IPS DF 6.9 (cell line): ENCODE results near the gene NAA80.
"Not testable (repeated sequence)": the region's sequence is repeated elsewhere in the genome, so short reads cannot be mapped to it uniquely, and the experiment has no call there.

Experiments used
- DNase-seq: peaks from one replicate; pipeline ENCODE4 v3.0.0-alpha.2; 2013; ENCODE audit warnings: low read depth, low spot score
- H3K27ac ChIP-seq: one replicate; pipeline ENCODE4 v1.5.1; 2013; ENCODE audit warnings: low read length, control low read depth
- H3K27me3 ChIP-seq: 2 replicates; pipeline ENCODE4 v1.6.1; 2013; ENCODE audit warnings: mild to moderate bottlenecking, low read length; ENCODE audit not compliant: control insufficient read depth, insufficient read depth
- H3K36me3 ChIP-seq: 2 replicates; pipeline ENCODE4 v1.6.1; 2013; ENCODE audit warnings: low read length; ENCODE audit not compliant: control insufficient read depth, insufficient read depth
- H3K4me1 ChIP-seq: 2 replicates; pipeline ENCODE4 v1.6.1; 2013; ENCODE audit warnings: low read length; ENCODE audit not compliant: control insufficient read depth, insufficient read depth
- H3K4me3 ChIP-seq: 2 replicates; pipeline ENCODE4 v1.5.1; 2013; ENCODE audit warnings: mild to moderate bottlenecking, low read length
- H3K9me3 ChIP-seq: 2 replicates; pipeline ENCODE4 v1.6.1; 2013; ENCODE audit warnings: low read length, inconsistent platforms; ENCODE audit not compliant: control insufficient read depth, insufficient read depth
- WGBS: extraction: QIAGEN DNeasy Blood & Tissue Kit; methylation state at CpG from one replicate; pipeline ENCODE4 v1.1.7; 2013; ENCODE audit warnings: mixed read lengths, missing lambda C conversion rate; ENCODE audit not compliant: insufficient read length, insufficient coverage; 5-methylcytosine and 5-hydroxymethylcytosine counted together

Gene NAA80

DNA sequence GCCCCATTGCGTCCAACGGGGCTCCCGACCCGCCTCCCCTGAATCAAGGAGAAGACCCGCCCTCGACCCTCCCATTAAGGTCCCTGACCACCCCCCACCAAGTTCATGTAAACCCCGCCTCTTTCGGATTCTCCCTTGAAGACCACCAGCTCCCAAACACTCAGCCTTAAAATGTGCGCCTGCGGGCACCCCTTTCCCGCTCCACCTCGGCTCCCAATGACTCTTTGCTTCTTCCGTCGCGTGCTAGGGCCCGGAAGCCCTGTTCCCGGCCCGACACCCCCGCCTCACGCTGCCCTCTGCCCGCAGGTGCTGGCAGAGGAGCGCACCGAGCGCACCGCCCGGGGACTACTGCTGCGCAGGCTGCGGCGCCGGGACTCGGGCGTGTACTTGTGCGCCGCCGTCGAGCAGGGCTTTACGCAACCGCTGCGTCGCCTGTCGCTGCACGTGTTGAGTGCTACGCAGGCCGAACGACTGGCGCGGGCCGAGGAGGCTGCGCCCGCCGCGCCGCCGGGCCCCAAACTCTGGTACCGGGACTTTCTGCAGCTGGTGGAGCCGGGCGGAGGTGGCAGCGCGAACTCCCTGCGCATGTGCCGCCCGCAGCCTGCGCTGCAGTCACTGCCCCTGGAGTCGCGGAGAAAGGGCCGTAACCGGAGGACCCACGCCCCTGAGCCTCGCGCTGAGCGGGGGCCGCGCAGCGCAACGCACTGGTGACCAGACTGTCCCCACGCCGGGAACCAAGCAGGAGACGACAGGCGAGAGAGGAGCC is 23.0 kb downstream of the NAA80 start:
- no CpG with 5 or more reads among the region's 79 CpGs for WGBS
- H3K36me3 ChIP-seq: no peaks in the 10 kb centered on the region
- H3K9me3 ChIP-seq: no peaks in the 10 kb centered on the region
- H3K4me3 ChIP-seq: peak overlapping the region; percentile 50; the same call in 1 of the 2 replicates
- DNase-seq: no peak
- H3K27ac ChIP-seq: no peak overlapping the region
- H3K4me1 ChIP-seq: peaks cover 9% of the 10 kb centered on the region
- H3K27me3 ChIP-seq: peaks cover 12% of the 10 kb centered on the region; the same call in 1 of the 2 replicates

DNA sequence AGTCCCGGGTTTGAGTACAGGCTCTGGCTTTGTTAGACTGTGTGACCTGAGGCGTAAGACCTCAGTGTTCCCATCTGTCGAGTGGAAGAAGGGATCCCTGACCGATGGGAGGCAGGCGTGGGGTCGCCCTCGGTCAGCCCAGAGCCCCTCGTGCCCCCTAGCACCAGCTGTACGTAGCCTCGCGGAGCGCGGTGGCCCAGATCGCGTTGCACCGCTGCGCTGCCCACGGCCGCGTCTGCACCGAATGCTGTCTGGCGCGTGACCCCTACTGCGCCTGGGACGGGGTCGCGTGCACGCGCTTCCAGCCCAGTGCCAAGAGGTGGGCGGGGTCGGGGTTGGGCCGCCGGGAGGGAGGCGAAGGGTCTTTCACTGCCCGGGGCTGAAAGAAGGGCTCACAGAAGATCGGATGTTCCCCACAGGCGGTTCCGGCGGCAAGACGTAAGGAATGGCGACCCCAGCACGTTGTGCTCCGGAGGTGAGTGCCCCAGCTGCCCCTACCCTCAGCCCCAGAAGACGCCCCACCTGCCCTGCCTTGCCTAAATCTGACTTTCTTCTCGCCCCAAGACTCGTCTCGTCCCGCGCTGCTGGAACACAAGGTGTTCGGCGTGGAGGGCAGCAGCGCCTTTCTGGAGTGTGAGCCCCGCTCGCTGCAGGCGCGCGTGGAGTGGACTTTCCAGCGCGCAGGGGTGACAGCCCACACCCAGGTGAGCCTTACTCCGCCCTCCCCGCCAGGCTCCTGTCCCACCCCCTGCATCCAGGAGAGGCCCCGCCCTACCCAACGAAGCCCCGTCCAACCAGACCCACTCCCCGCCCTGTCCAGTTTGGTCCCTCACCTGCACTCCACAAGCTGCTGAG is 23.8 kb downstream of the NAA80 start:
- Histone ChIP-seq H3K4me1 (peaks cover 9% of the 10 kb centered on the region), H3K27ac (no peak overlapping the region), H3K9me3 (no peaks in the 10 kb centered on the region), H3K27me3 (peaks cover 12% of the 10 kb centered on the region; the same call in 1 of the 2 replicates), H3K4me3 (peak overlapping the region; percentile 50; the same call in 1 of the 2 replicates), H3K36me3 (no peaks in the 10 kb centered on the region)
- no CpG with 5 or more reads among the region's 65 CpGs for WGBS
- no peak for DNase-seq

DNA sequence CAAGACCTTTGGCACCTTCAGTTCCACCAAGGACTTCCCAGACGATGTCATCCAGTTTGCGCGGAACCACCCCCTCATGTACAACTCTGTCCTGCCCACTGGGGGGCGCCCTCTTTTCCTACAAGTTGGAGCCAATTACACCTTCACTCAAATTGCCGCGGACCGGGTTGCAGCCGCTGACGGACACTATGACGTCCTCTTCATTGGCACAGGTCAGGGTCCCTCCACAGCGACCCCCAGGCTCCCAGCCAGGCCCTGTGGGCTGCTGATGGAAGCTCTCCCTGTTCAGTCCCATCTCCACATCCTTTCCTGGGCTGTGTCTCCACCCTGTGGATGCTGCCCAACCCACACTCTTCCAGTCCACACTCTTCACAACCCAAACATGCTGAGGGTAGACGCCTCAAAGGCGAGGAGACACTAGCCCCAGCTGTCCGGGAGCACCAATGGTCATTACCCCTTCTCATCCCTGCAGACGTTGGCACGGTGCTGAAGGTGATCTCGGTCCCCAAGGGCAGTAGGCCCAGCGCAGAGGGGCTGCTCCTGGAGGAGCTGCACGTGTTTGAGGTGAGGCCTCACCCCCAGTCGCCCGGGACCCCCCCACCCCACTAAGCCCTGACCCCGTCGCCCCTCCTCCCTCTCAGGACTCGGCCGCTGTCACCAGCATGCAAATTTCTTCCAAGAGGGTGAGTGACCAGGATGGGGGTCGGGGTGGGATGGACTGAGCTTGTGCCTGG is 24.7 kb downstream of the NAA80 start:
- Histone ChIP-seq H3K4me1 (peaks cover 9% of the 10 kb centered on the region), H3K36me3 (no peaks in the 10 kb centered on the region), H3K27me3 (peaks cover 12% of the 10 kb centered on the region; the same call in 1 of the 2 replicates), H3K27ac (no peak overlapping the region), H3K4me3 (no peak overlapping the region), H3K9me3 (no peaks in the 10 kb centered on the region)
- no peak for DNase-seq
- WGBS: no CpG with 5 or more reads among the region's 26 CpGs

- Histone ChIP-seq H3K4me1 (peaks cover 16% of the 10 kb centered on the region), H3K4me3 (no peak overlapping the region), H3K9me3 (no peaks in the 10 kb centered on the region), H3K36me3 (no peaks in the 10 kb centered on the region), H3K27ac (no peak overlapping the region), H3K27me3 (peaks cover 12% of the 10 kb centered on the region; the same call in 1 of the 2 replicates)
- no peak for DNase-seq
- no CpG with 5 or more reads among the region's 31 CpGs for WGBS
Measured at GRCh38 chr3:50273689-50274065, 25.5 kb downstream of the NAA80 start.

DNA sequence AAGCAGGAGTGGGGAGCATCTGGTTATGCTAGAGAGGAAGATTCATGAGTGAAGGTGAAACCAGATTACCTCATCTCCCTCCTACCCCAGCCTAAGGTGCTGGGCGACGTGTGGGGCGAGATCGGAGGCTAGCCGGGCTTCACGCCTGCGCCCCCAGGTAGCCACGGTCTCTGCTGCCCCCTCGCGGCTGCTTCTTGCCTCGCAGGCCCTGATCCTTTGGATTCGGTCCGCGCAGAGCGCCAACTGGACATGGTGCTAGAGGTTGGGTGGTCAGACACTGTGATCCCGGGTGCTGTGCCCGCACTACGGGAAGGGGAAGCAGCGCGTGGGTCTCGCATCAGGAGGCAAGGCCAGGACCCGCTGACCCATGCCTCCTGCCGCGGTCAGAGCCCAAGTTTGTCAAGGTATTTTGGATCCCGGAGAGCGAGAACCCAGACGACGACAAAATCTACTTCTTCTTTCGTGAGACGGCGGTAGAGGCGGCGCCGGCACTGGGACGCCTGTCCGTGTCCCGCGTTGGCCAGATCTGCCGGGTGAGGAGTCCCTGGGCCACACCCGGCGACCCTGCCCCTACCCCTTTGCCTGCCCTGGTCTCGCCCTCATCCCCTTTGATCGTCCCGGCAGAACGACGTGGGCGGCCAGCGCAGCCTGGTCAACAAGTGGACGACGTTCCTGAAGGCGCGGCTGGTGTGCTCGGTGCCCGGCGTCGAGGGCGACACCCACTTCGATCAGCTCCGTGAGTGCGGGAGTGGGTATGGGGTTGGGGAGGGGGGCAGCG is 26.1 kb downstream of the NAA80 start:
- WGBS: no CpG with 5 or more reads among the region's 61 CpGs
- Histone ChIP-seq H3K4me3 (peak overlapping the region; percentile 8; the same call in 1 of the 2 replicates), H3K9me3 (no peaks in the 10 kb centered on the region), H3K36me3 (no peaks in the 10 kb centered on the region), H3K27ac (no peak overlapping the region), H3K27me3 (peaks cover 12% of the 10 kb centered on the region; the same call in 1 of the 2 replicates), H3K4me1 (peaks cover 21% of the 10 kb centered on the region)
- no peak for DNase-seq

GRCh38 chr3:50272538-50272910 is 26.7 kb downstream of the NAA80 start:
- H3K4me1 ChIP-seq: peaks cover 26% of the 10 kb centered on the region
- H3K36me3 ChIP-seq, H3K4me3 ChIP-seq, DNase-seq, H3K27ac ChIP-seq, H3K9me3 ChIP-seq: not testable (repeated sequence)
- WGBS: no CpG with 5 or more reads among the region's 10 CpGs
- peaks cover 12% of the 10 kb centered on the region; the same call in 1 of the 2 replicates for H3K27me3 ChIP-seq

DNA sequence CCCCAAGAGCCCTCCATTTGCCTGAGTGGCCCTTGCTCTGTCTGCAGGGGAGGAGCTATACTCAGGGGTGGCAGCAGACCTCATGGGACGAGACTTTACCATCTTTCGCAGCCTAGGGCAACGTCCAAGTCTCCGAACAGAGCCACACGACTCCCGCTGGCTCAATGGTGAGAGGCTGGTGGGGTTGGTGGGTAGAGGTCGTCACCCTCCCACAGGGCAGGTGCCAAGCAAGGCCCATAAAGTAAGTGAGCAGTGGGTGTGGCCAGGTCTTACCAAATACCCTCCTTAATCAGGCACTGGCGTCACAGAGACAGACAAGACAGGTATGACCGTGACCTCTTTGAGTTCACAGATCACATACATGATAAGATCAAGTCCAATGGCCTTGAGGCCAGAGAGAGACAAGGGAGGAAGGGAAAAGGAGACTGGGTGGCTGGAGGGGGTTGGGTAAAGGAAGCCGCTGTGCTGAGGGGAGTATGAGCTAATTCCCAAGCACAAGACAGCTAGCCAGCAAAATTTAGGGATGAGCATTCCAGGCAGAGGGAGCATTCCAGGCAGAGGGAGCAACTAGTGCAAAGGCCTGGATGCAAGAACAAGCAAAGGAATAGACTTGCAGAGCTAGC is 27.8 kb downstream of the NAA80 start:
- Histone ChIP-seq H3K36me3 (no peaks in the 10 kb centered on the region), H3K4me3 (no peak overlapping the region), H3K9me3 (no peaks in the 10 kb centered on the region), H3K27me3 (peaks cover 12% of the 10 kb centered on the region; the same call in 1 of the 2 replicates), H3K27ac (no peak overlapping the region), H3K4me1 (peaks cover 26% of the 10 kb centered on the region)
- no CpG with 5 or more reads among the region's 10 CpGs for whole genome bisulfite sequencing
- DNase-seq: no peak

- H3K27me3 ChIP-seq: peaks cover 12% of the 10 kb centered on the region; the same call in 1 of the 2 replicates
- no peaks in the 10 kb centered on the region for H3K36me3 ChIP-seq
- H3K27ac ChIP-seq: no peak overlapping the region
- peaks cover 25% of the 10 kb centered on the region for H3K4me1 ChIP-seq
- no peaks in the 10 kb centered on the region for H3K9me3 ChIP-seq
- WGBS: no CpG with 5 or more reads among the region's 19 CpGs
- DNase-seq: no peak
- H3K4me3 ChIP-seq: no peak overlapping the region
Measured at GRCh38 chr3:50270422-50271224, 28.6 kb downstream of the NAA80 start.

GRCh38 chr3:50269977-50270413 is 29.2 kb downstream of the NAA80 start:
- Histone ChIP-seq H3K27me3 (peaks cover 11% of the 10 kb centered on the region; the same call in 1 of the 2 replicates), H3K4me1 (peaks cover 25% of the 10 kb centered on the region), H3K27ac (no peak overlapping the region), H3K9me3 (no peaks in the 10 kb centered on the region), H3K36me3 (no peaks in the 10 kb centered on the region), H3K4me3 (no peak overlapping the region)
- DNase-seq: no peak
- no CpG with 5 or more reads among the region's 8 CpGs for WGBS
